IMR-90 (cell line): ENCODE measurements around the gene GAPT. TPM values are rescaled to one million over a fixed set of nuclear protein-coding genes. Genes with fewer than 3 reads are reported as not detected.

Source experiments
- ATAC-seq: fragments of 200-7000 bp; cut with Tn5 transposase; 2 replicates; pipeline ENCODE4 v1.9.1; 2020; ENCODE audit warnings: low read depth, mild to moderate bottlenecking, moderate library complexity
- BruUV-seq: library from RNA; stranded (reverse); fragments of 400-500 nt; replicated peaks from 2 replicates; lab custom pipeline; 2021; lab: Mats Ljungman, UMichigan
- CTCF ChIA-PET: fragments of 300-600 bp; formaldehyde crosslinking; extraction: SDS; loops from one replicate; lab custom pipeline; 2021; ENCODE audit warnings: antibody characterized with exemption; lab: Yijun Ruan, JAX
- POLR2A ChIA-PET: fragments of 300-600 bp; sonication (Branson Sonifier 250); formaldehyde crosslinking; loops from one replicate; lab custom pipeline; 2022; ENCODE audit warnings: antibody characterized with exemption; ENCODE audit not compliant: unreplicated experiment; lab: Charles Lee
- DNase-seq: peaks from one replicate; pipeline ENCODE4 v3.0.0; 2013
- H2AFZ ChIP-seq: replicated peaks from 2 replicates; pipeline ENCODE3; 2013; ENCODE audit warnings: low read length, mild to moderate bottlenecking; ENCODE audit not compliant: poor library complexity
- H2AK5ac ChIP-seq: 2 replicates; pipeline ENCODE4 v1.6.1; 2013; ENCODE audit warnings: low read depth, low read length, inconsistent platforms
- H2AK9ac ChIP-seq: replicated peaks from 2 replicates; pipeline ENCODE3; 2013; ENCODE audit warnings: mild to moderate bottlenecking, low read depth, low read length, moderate library complexity; ENCODE audit not compliant: poor library complexity
- H2BK120ac ChIP-seq: 2 replicates; pipeline ENCODE4 v1.6.1; 2013; ENCODE audit warnings: low read depth, low read length, inconsistent platforms
- H2BK15ac ChIP-seq: 3 replicates; pipeline ENCODE4 v1.6.1; 2013; ENCODE audit warnings: low read depth, low read length, inconsistent platforms
- H2BK20ac ChIP-seq: 2 replicates; pipeline ENCODE4 v1.6.1; 2013; ENCODE audit warnings: low read depth, mild to moderate bottlenecking, inconsistent platforms, low read length, moderate library complexity
- H2BK5ac ChIP-seq: 2 replicates; pipeline ENCODE4 v1.6.1; 2013; ENCODE audit warnings: mild to moderate bottlenecking, low read depth, low read length, inconsistent platforms; ENCODE audit not compliant: poor library complexity, severe bottlenecking
- H3K14ac ChIP-seq: replicated peaks from 2 replicates; pipeline ENCODE4 v1.6.1; 2013; ENCODE audit warnings: low read depth, low read length, inconsistent platforms
- H3K18ac ChIP-seq: 2 replicates; pipeline ENCODE4 v1.6.1; 2013; ENCODE audit warnings: low read depth, low read length, control low read depth
- H3K23ac ChIP-seq: 2 replicates; pipeline ENCODE4 v1.6.1; 2013; ENCODE audit warnings: low read depth, low read length, inconsistent platforms
- H3K27ac ChIP-seq: 2 replicates; pipeline ENCODE4 v1.5.1; 2013; ENCODE audit warnings: mild to moderate bottlenecking, control low read depth, low read length; ENCODE audit not compliant: insufficient read depth
- H3K27me3 ChIP-seq: 2 replicates; pipeline ENCODE4 v1.6.1; 2013; ENCODE audit warnings: low read length; ENCODE audit not compliant: control insufficient read depth, insufficient read depth
- H3K36me3 ChIP-seq: 2 replicates; pipeline ENCODE4 v1.6.1; 2013; ENCODE audit warnings: low read length, mixed read lengths; ENCODE audit not compliant: control insufficient read depth, insufficient read depth
- H3K4ac ChIP-seq: 2 replicates; pipeline ENCODE4 v1.6.1; 2013; ENCODE audit warnings: low read depth, low read length, inconsistent platforms
- H3K4me1 ChIP-seq: 2 replicates; pipeline ENCODE4 v1.6.1; 2013; ENCODE audit warnings: low read length, mixed read lengths; ENCODE audit not compliant: control insufficient read depth, insufficient read depth
- H3K4me2 ChIP-seq: 2 replicates; pipeline ENCODE4 v1.6.1; 2013; ENCODE audit warnings: low read depth, mild to moderate bottlenecking, control low read depth, low read length, moderate library complexity
- H3K4me3 ChIP-seq: 2 replicates; pipeline ENCODE4 v1.5.1; 2013; ENCODE audit warnings: low read depth, mild to moderate bottlenecking, control low read depth, low read length, moderate library complexity; ENCODE audit not compliant: insufficient read depth
- H3K56ac ChIP-seq: 2 replicates; pipeline ENCODE4 v1.6.1; 2013; ENCODE audit warnings: low read length, inconsistent platforms; ENCODE audit not compliant: insufficient read depth; ENCODE audit errors: extremely low read depth
- H3K79me1 ChIP-seq, 2 experiments: 2 replicates each; pipeline ENCODE4 v1.6.1; 2013; ENCODE audit warnings: low read length in 2 of 2, inconsistent platforms in 1 of 2, low read depth in 1 of 2
- H3K9ac ChIP-seq: 2 replicates; pipeline ENCODE4 v1.6.1; 2013; ENCODE audit warnings: low read depth, low read length, control low read depth
- H3K9me1 ChIP-seq: 2 replicates; pipeline ENCODE4 v1.6.1; 2013; ENCODE audit warnings: low read length, inconsistent platforms; ENCODE audit not compliant: insufficient read depth
- H3K9me3 ChIP-seq: 2 replicates; pipeline ENCODE4 v1.6.1; 2013; ENCODE audit warnings: low read length; ENCODE audit not compliant: control insufficient read depth, insufficient read depth
- H4K20me1 ChIP-seq: 2 replicates; pipeline ENCODE4 v1.6.1; 2013; ENCODE audit warnings: low read length, inconsistent platforms; ENCODE audit not compliant: insufficient read depth
- H4K5ac ChIP-seq: 2 replicates; pipeline ENCODE4 v1.6.1; 2013; ENCODE audit warnings: mild to moderate bottlenecking, low read depth, low read length, control low read depth
- H4K8ac ChIP-seq, 2 experiments: 2 replicates each; pipeline ENCODE4 v1.6.1; 2013; ENCODE audit warnings: low read depth in 2 of 2, low read length in 2 of 2, control low read depth in 1 of 2, inconsistent platforms in 1 of 2
- H4K91ac ChIP-seq: 2 replicates; pipeline ENCODE4 v1.6.1; 2013; ENCODE audit warnings: low read depth, low read length, inconsistent platforms; ENCODE audit not compliant: insufficient read depth
- POLR2A ChIP-seq: IDR thresholded peaks from 2 replicates; pipeline ENCODE4 v1.6.1; 2012; ENCODE audit warnings: mild to moderate bottlenecking, low read depth, low read length
- RFX5 ChIP-seq: IDR thresholded peaks from 2 replicates; pipeline ENCODE4 v1.8.0; 2012; ENCODE audit warnings: low read depth, mild to moderate bottlenecking, low read length, moderate library complexity
- SMC3 ChIP-seq: fragments of 150-350 bp; IDR thresholded peaks from 2 replicates; pipeline ENCODE4 v1.6.1; 2016; ENCODE audit warnings: low read depth, mild to moderate bottlenecking, antibody characterized with exemption, low read length, moderate library complexity
- WGBS, 2 experiments: methylation state at CpG; one replicate each; pipeline versions ENCODE4 v1.1.5 to v1.1.7; 2013; ENCODE audit warnings: missing lambda C conversion rate in 2 of 2; ENCODE audit not compliant: insufficient read length in 1 of 2; ENCODE audit errors: extremely low coverage in 2 of 2; 5-methylcytosine and 5-hydroxymethylcytosine counted together
- dilution Hi-C: fragments of 300-500 bp; cut with HindIII; formaldehyde crosslinking; loops from one replicate; pipeline ENCODE4 v1.14.3; 2018; ENCODE audit warnings: low sequenced_read_pairs; ENCODE audit not compliant: unreplicated experiment
- in situ Hi-C: fragments of 300-500 bp; cut with MboI; formaldehyde crosslinking; loops from 3 replicates; pipeline ENCODE4 v1.14.3; 2019; ENCODE audit warnings: low sequenced_read_pairs, inconsistent platforms, mixed read lengths
- intact Hi-C: fragments of 100-400 bp; cut with micrococcal nuclease; formaldehyde crosslinking; loops from 2 replicates; pipeline ENCODE4 v1.10.0; 2022
- polyA plus RNA-seq, 3 experiments: library from polyadenylated mRNA; depleted of rRNA; stranded (reverse); fragments of >200 nt; gene quantifications; 2 replicates each; pipeline ENCODE4 v1.2.3, GENCODE V29; 2012; ENCODE audit warnings: low replicate concordance in 1 of 3
- total RNA-seq: library from RNA; depleted of rRNA; stranded (reverse); fragments of >200 nt; gene quantifications from 2 replicates; pipeline ENCODE4 v1.2.3, GENCODE V29; 2012

GAPT gene
- total and polyA plus RNA-seq, 2 of the 4 experiments (the other 2 are of a cell fraction) = not detected

- no peak; the same call in 1 of the 2 replicates for TF ChIP-seq POLR2A
Observed at GRCh38 chr5:58458141-58458742, 33.0 kb upstream of the GAPT start (continued).

- Histone ChIP-seq H3K79me1 (peaks cover 25 to 44% of the 10 kb centered on the region in 2 experiments), H2BK20ac (no peak overlapping the region), H3K27ac (peak overlapping the region; percentile 81; the same call in 1 of the 2 replicates), H3K9ac (peak overlapping the region; percentile 87), H2AFZ (no peak overlapping the region), H2BK15ac (no peak overlapping the region), H2AK9ac (no peak overlapping the region), H3K23ac (peak overlapping the region; percentile 72; the same call in 1 of the 2 replicates), H3K27me3 (no peaks in the 10 kb centered on the region), H4K5ac (peak overlapping the region; percentile 46; the same call in 1 of the 2 replicates), H3K4me1 (peaks cover 2% of the 10 kb centered on the region), H3K4me2 (peak overlapping the region; percentile 97), H2AK5ac (no peak overlapping the region), H2BK120ac (peak overlapping the region; percentile 34), H4K91ac (no peak overlapping the region), H3K9me1 (peaks cover 5% of the 10 kb centered on the region; the same call in 1 of the 2 replicates), H2BK5ac (peak overlapping the region; percentile 55), H3K9me3 (no peaks in the 10 kb centered on the region), H3K14ac (peak overlapping the region; percentile 81; the same call in 1 of the 2 replicates), H3K18ac (peak overlapping the region; percentile 65), H3K36me3 (peaks cover 48% of the 10 kb centered on the region), H4K8ac (peak overlapping the region in 1 of 2 experiments; percentile 2; a peak in 1 of 4 replicates), H3K4me3 (peak overlapping the region; percentile 85), H4K20me1 (peaks cover 61% of the 10 kb centered on the region), H3K56ac (peak overlapping the region; percentile 84; the same call in 1 of the 2 replicates), H3K4ac (peak overlapping the region; percentile 22; the same call in 1 of the 2 replicates)
- TF ChIP-seq RFX5 (no peak), SMC3 (peak; percentile 7; the same call in 1 of the 2 replicates)
- in situ Hi-C loops = loop anchor here (5.0 to 25.0 kb wide), 3 partner anchors 676 to 1546 kb away; partner anchors contain the start of gene SETD9
- DNase-seq (no peak), ATAC-seq (no peak)
- CTCF ChIA-PET = interaction anchor here (0.6 to 1.6 kb wide), 4 partner anchors 542 to 782 kb away, joined by 3 to 9 read pairs (median 6); no protein-coding TSS in a partner anchor
- POLR2A ChIA-PET = interaction anchor here (1.0 to 2.8 kb wide), 4 partner anchors 679 to 1142 kb away, joined by 3 to 12 read pairs (median 4); no protein-coding TSS in a partner anchor
- TSS peak; percentile 46 for BruUV-seq
- no CpG with 5 or more reads among the region's 9 CpGs for WGBS, 2 experiments
- intact Hi-C loops = loop anchor here (1.0 to 5.0 kb wide), 6 partner anchors 136 to 633 kb away; no protein-coding TSS in a partner anchor
- dilution Hi-C loops = no loop called here
Observed at GRCh38 chr5:58458743-58459145, 32.5 kb upstream of the GAPT start.
